Testis (tissue), 3 donors: Measurements from ENCODE around the gene SASH1. TPM values are rescaled to one million over a fixed set of nuclear protein-coding genes. Genes with fewer than 3 reads are reported as not detected.

Experiments used
- DNase-seq: peaks from one replicate; pipeline ENCODE4 v3.0.0-alpha.2; 2019
- H3K27ac ChIP-seq, 2 donors: fragments of 200-600 bp; sonication (generic); one replicate each; pipeline ENCODE4 v1.5.1; 2019
- H3K27me3 ChIP-seq: fragments of 200-600 bp; sonication (generic); one replicate; pipeline ENCODE4 v1.5.1; 2019
- H3K36me3 ChIP-seq: fragments of 200-600 bp; sonication (generic); one replicate; pipeline ENCODE4 v1.5.1; 2017; ENCODE audit warnings: low read depth; ENCODE audit errors: missing control alignments
- H3K4me1 ChIP-seq: fragments of 200-600 bp; sonication (generic); one replicate; pipeline ENCODE4 v1.5.1; 2019
- H3K4me3 ChIP-seq, 2 donors: fragments of 200-600 bp; sonication (generic); one replicate each; pipeline ENCODE4 v1.5.1; 2017 to 2019
- H3K9me3 ChIP-seq: fragments of 200-600 bp; sonication (generic); one replicate; pipeline ENCODE4 v1.5.1; 2017
- CTCF ChIP-seq, 3 experiments: fragments of 450-650 bp in 2 of 3; fragments of 200-600 bp in 1 of 3; sonication (generic) in 1 of 3; IDR thresholded peaks; one replicate each; pipeline ENCODE4 v1.5.1; 2016 to 2019; ENCODE audit warnings: antibody characterized with exemption in 3 of 3, mild to moderate bottlenecking in 2 of 3, moderate library complexity in 1 of 3
- POLR2A ChIP-seq: fragments of 450-650 bp; IDR thresholded peaks from one replicate; pipeline ENCODE4 v1.6.1; 2017; ENCODE audit warnings: antibody characterized with exemption, mild to moderate bottlenecking, moderate library complexity
- WGBS, 2 donors: methylation state at CpG; one replicate each; pipeline ENCODE4 v1.1.5; 2018; 5-methylcytosine and 5-hydroxymethylcytosine counted together
- intact Hi-C: fragments of 100-400 bp; cut with DNase I; formaldehyde crosslinking; loops from one replicate; pipeline ENCODE4 v1.15.1; 2023; ENCODE audit warnings: low total_unique reads
- polyA plus RNA-seq: library from polyadenylated mRNA; stranded (reverse); fragments of 350-450 nt; fragmentation: Illumina TruSeq; extraction: RNeasy Lipid Tissue Mini Kit (QIAGEN cat#74804); gene quantifications from one replicate; pipeline ENCODE4 v1.2.3, GENCODE V29; 2014; ENCODE audit warnings: low read depth, low replicate concordance; ENCODE audit not compliant: insufficient read depth
- total RNA-seq, 2 donors: library from RNA; depleted of rRNA; stranded (reverse); fragments of >200 nt; gene quantifications; one replicate each; pipeline ENCODE4 v1.2.3, GENCODE V29; 2016

Gene SASH1
- total and polyA plus RNA-seq, 3 donors from 2014 or later = 12.1 to 42.1 (median 40.3) TPM

GRCh38 chr6:148556410-148556809 lies 213.8 kb downstream of the SASH1 start:
- H3K4me3 ChIP-seq = no peak overlapping the region

GRCh38 chr6:148557796-148558321 lies 215.2 kb downstream of the SASH1 start:
- intact Hi-C loops = no loop called here
- DNase-seq = no peak

More at GRCh38 chr6:148556410-148556809, 213.8 kb downstream of the SASH1 start:
- Histone ChIP-seq H3K27me3 (no peaks in the 10 kb centered on the region), H3K4me1 (peaks cover 4% of the 10 kb centered on the region), H3K36me3 (no peaks in the 10 kb centered on the region), H3K9me3 (no peaks in the 10 kb centered on the region), H3K27ac (no peak overlapping the region)
- TF ChIP-seq CTCF (IDR thresholded peaks at IDR 0.05) (no peak), POLR2A (no peak)
- DNase-seq = no peak
- intact Hi-C loops = no loop called here
- WGBS, 2 donors = 72 to 90% methylated on average over 6 of the region's 7 CpGs

GRCh38 chr6:148559848-148560433 lies 217.3 kb downstream of the SASH1 start:
- TF ChIP-seq CTCF (IDR thresholded peaks at IDR 0.05) (peak; percentile 94 to 99 (median 96)), POLR2A (no peak)
- intact Hi-C loops = no loop called here
- Histone ChIP-seq H3K4me3 (peak overlapping the region; percentile 24 to 53), H3K36me3 (no peaks in the 10 kb centered on the region), H3K27ac (no peak overlapping the region), H3K9me3 (no peaks in the 10 kb centered on the region), H3K4me1 (peaks cover 4% of the 10 kb centered on the region), H3K27me3 (no peaks in the 10 kb centered on the region)
- peak; percentile 85 for DNase-seq
- 2% methylated on average over 9 to 46 of the region's 46 CpGs for WGBS, 2 donors

More at GRCh38 chr6:148557796-148558321, 215.2 kb downstream of the SASH1 start:
- Histone ChIP-seq H3K4me3 (no peak overlapping the region), H3K4me1 (peaks cover 4% of the 10 kb centered on the region), H3K36me3 (no peaks in the 10 kb centered on the region), H3K27ac (no peak overlapping the region), H3K27me3 (no peaks in the 10 kb centered on the region), H3K9me3 (no peaks in the 10 kb centered on the region)
- no peak for TF ChIP-seq POLR2A
- TF ChIP-seq CTCF (IDR thresholded peaks at IDR 0.05) = no peak
- 67 to 82% methylated on average over 7 of the region's 7 CpGs for WGBS, 2 donors

GRCh38 chr6:148561629-148562028 lies 219.0 kb downstream of the SASH1 start:
- no peak for DNase-seq
- no peak for TF ChIP-seq POLR2A
- TF ChIP-seq CTCF (IDR thresholded peaks at IDR 0.05) = no peak
- H3K27ac ChIP-seq = no peak overlapping the region
- no peak overlapping the region for H3K4me3 ChIP-seq
- intact Hi-C loops = no loop called here
- WGBS, 2 donors = 95 to 96% methylated on average over 6 of the region's 6 CpGs
- no peaks in the 10 kb centered on the region for H3K36me3 ChIP-seq
- peaks cover 4% of the 10 kb centered on the region for H3K4me1 ChIP-seq
- H3K27me3 ChIP-seq = no peaks in the 10 kb centered on the region
- H3K9me3 ChIP-seq = no peaks in the 10 kb centered on the region

GRCh38 chr6:148563066-148563465 lies 220.4 kb downstream of the SASH1 start:
- Histone ChIP-seq H3K27me3 (no peaks in the 10 kb centered on the region), H3K36me3 (no peaks in the 10 kb centered on the region), H3K4me3 (no peak overlapping the region), H3K27ac (no peak overlapping the region), H3K4me1 (peaks cover 4% of the 10 kb centered on the region), H3K9me3 (no peaks in the 10 kb centered on the region)
- 81 to 91% methylated on average over 5 of the region's 5 CpGs for WGBS, 2 donors
- DNase-seq = no peak
- TF ChIP-seq POLR2A (no peak), CTCF (IDR thresholded peaks at IDR 0.05) (no peak)
- intact Hi-C loops = no loop called here
